Kidney tubule cell (primary cell): ENCODE measurements around the gene SIN3A.
A peak's percentile ranks its signal among the peaks of the same experiment; 100 is the strongest.

ENCODE experiments used
- DNase-seq: peaks from one replicate; pipeline ENCODE4 v3.0.0-alpha.2; 2018; ENCODE audit warnings: low spot score

The SIN3A gene

DNA sequence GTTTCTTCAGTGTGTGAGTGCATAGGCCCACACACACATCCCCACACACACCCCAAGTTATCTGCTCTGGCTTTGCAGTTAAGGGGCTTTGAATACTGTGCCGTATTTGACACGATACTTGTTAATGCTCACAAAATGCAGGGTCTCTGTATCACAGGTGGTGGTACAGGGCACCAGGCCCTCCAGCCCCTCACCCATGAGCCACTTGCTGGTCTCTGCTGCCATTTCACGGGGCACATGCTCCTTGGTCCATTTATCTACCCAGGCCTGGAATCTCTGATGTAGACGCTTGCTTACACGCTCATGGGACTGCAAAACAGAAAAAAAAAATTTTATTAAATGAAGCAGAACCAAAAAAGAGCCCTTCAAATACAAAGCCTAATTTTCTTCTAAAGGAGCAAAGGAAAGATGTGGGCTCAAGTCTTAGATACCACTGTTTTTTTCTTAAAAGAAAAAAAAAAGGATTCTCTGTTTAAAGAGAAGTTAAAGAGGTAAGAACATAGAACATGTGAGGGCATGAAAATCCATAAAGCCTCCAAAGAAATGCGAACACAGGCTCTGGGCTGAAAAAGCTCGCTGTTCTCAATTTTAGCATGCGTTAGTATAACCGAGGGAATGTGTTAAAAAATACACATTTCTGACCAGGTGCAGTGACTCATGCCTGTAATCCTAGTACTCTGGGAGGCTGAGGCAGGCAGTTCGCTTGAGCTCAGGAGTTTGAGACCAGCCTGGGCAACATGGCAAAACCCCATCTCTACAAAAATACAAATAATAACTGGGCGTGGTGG, 79.4 kb downstream of the SIN3A start:
- no peak for DNase-seq

DNA sequence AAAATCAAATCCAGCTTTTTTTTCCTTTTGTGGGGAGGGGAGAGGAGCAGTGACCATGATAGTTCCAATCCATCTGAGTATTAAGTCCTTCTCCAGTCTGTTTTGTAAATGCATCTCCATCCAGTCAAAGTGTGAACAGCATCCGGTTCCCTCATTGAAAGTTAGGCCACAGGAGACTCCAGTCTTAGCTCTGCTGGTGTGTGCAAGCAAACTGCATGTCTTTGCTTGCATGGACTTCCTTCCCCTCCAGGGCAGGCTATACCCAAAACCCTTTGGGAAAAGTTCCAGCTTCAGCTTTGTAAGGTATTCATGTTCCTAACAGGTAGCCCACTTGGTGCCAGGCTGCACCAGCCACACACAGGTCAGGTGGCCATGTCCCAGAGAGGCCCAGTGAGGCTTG, 80.0 kb downstream of the SIN3A start:
- no peak for DNase-seq

DNA sequence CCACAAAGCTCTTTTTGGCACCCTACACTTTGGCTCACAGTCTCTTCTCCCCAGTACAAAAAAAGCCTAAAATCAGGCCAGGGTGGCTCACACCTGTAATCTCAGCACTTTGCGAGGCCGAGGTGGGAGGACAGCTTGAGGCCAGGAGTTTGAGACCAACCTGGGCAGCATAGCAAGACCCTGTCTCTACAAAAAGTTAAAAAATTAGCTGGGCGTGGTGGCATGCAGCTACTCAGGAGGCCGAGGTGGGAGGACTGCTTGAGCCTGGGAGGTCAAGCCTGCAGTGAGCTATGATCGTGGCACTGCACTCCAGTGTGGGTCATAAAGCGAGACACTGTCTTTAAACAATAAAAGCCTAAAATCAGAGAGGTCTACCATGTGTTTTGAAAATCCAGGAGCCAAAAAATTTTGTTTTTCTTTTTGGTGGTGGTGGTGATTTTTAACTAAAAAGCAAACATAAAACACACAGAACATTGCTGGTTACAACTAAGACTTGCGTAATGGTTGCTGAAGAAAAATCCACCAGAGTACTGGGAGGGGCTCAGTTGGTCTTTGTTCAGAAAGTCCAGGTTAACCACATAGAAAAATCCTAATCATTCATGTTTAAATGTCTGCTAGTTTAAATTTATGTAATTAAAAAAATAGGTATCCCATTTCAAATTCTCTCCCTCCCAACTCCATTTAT, 81.5 kb downstream of the SIN3A start:
- DNase-seq: no peak

DNA sequence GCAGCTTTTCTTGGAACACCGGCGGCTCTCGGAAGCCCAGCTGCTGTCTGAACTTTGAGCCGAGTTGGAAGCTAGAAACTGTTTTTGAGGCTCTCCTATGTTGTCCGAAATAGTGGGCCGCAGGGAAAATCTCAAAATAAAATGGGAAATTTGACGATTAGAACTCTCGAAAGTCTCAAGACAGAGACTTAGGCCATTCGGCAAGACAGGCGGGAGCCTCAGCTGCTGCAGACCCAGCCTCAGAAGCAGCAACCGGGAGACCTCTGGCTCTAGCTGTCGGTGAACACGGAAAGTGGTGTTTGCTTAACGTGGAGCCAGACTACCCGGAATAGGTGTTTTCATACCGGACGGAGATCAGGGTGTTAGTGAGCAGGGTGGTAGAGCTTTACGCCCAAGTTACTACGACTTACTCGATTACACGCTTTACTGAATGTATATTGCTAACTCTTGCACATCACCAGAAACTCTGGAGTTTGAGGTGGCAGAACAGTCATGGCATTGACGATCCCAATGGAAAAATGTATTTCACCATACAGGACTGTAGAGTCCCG, 82.7 kb downstream of the SIN3A start:
- DNase-seq: no peak

DNA sequence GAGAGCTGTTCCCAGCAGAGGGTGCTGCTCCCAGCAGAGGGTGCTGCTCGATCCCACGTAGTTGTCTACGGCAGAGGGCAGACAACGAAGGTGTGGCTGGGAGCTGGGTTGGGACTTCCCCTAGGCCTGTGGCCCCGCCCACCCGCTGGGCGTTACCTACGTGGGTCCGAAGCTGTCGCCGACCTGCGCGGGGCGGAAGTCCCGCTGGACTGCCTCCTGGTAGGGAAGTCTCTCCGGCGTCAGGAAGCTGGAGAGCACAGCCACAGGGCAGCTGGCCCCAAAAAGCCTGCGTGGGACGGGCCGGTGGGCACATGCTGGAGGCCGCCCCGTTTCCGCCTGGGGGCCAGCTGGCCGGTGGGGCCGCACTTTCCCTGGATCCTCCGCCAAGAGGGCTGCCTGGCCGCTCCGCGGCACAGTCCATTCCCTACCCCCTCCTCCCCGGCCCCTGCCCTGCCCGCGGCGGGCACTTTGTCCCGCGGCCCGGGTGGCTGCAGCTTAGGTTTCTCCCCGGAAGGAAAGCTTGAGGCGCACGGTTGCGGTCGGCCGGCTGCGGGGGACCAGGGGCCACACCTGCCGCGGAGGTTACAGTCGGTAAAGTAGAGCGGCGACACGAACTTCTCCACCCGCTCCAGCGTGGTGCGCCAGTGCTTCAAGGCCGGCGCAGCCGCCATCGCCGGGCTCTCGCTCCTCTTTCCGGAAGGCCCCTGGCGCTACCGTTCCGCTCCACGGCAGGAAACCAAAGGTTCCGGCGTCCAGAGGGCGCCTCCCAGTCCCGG, 83.4 kb downstream of the SIN3A start, which contains the start of gene MAN2C1:
Gene MAN2C1 (minus strand): TSS at position 695 of the 776 bp plus-strand sequence. CDS start 24 bp downstream, at position 671.
- peak; percentile 99 for DNase-seq

DNA sequence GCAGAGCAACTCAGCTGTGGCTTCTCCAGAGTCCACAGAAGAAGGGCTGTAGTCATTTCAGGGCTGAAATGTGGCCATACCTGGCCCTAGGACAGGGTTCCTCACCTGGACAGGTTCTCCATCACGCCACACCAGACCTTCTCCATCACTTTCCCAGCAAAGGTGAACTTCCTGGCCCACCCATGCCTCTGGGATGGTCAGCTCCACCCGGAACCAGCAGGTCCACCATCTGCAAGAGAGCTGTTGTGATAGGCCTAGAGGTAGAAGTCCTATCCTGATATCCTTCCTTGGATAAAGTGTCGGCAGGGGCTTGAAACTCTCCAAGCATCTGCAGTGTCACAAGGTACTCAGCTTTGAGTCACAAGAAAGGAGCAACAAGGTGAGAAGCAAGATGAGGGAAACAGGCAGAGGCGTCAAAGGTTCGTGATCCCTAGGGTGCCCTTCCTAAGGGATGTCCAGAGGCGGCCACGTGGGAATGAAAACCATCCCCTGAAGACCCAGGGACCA, 84.0 kb downstream of the SIN3A start:
- DNase-seq: no peak

DNA sequence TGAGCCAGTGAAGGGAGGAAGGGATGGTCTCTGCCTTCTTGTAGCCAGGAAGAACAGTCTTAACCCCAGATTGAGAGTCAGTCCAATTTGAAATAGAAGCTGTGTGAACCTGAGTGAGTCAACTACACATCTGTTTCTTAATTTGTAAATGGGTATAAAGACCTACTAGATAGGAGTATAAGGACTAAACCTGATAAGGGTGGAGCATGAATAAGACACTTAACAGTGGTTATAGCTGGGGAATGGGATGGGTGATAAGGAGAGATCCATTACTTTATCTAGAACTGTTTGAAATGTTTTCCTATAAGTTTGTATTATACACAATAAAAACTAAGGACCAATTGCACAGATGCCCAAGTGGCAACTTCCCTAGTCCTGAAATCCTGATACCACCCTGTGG, 84.5 kb downstream of the SIN3A start:
- DNase-seq: no peak

DNA sequence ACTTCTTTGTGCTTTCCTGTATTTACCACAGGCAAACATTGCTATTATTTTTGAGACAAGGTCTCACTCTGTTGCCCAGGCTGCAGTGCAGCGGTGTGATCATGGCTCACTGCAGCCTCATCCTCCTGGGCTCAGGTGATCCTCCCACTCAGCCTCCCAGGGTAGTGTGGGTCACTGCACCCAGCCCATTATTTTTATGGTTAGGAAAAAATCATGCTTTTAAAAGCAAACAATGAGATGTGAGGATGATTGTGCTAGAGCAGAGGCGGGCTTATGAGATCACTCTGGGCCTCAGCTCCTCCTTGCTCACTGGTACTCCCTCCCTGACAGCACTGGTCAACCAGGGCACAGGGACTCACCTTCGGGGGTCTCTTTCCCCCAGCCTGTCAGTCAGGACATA, 85.3 kb downstream of the SIN3A start:
- peak; percentile 38 for DNase-seq

DNA sequence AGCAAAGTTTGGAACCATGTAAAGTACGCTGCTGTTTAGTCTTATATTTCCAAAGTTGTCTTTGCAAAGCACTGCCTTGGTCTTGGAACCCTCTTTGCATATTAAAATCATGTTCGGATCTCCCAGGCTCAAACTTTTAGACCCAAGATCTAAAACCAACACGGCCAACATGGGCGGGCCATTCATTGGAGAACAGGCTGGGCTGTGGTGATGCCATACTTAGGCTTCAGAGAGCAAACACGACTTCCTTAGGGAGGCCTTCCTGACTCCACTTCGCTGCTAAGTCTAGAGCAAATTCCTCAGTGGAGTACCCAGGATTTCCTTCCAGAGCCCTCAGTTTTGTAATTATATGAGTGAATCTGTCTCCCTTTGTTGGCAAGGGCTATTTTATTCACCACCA, 86.6 kb downstream of the SIN3A start:
- no peak for DNase-seq

DNA sequence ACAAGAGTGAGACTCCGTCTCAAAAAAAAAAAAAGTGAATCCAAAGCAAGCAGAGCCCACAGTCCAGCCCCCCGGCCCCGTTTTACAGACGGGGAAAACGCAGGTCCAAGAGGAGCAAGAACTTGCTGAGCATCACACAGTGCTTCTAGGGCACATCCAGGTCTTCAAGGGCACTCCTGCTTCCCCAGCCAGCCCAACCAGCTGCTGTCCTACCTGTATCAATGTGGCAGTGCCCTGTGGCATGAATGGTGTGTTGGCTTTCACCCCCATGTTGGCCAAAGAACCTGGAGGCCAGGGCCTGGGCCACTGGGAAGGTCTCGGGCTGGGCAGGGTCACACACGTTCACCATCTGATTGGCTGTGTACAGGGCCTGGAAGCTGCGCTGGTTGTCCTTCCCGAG, 87.7 kb downstream of the SIN3A start:
- no peak for DNase-seq

DNA sequence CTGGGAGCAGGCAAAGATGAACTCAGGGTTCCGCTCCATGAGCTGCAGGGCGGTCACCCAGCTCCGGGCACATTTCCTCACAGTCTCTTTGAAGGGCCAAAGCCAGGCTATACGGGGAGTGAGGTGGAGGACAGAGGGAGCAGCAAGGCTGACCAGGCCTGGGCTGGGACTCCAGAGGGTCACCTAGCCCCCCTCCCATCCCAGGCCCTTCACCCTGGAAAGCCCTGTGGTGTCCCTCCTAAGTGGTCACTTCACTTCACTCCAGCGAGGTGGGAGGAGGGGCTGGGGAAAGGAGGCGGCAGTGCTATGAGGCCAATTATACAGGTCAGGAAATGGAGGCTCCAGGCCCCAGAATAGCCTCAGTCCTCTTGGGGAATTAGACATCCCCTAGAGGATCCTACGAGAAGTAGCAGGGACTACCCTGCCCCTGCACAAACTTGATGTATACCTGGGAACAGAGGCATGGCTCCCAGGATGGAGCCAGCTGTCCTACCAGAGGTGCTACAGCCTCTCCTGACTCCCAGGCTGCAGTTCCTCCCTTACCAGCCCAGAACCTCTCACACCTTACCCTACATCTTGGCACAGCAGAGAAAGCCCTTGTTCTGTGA, 88.7 kb downstream of the SIN3A start:
- no peak for DNase-seq

DNA sequence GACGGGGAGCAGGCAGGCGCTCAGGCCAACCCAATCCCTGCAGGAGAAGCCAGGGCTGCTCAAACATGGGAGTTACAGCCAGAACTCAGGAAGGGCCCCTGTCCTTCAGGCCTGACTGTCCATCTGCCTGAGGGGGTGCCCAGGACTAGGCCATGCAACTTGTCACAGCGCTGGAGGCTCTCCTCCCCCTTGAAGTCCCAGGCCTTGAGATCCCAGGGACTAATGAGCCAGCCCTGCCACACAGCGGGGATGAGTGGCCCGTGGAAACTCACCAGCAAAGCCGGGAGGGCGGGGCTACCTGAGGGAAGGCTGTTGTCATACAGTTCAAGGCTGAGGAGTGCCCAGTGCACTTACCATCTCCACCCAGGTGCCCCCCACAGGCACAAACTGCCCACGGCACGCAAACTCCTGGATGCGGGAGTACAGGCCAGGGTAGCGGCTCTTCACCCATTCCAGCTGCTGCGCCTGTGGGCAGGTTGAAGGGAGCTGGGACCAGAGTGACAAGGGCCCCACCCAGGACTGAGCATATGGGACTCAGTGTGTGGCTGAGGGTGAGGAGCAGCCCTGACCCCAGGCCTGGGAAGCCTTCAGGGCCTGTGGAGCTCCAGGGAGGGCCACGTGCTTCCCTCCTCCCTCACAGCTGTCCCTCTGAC, 89.4 kb downstream of the SIN3A start:
- DNase-seq: no peak

DNA sequence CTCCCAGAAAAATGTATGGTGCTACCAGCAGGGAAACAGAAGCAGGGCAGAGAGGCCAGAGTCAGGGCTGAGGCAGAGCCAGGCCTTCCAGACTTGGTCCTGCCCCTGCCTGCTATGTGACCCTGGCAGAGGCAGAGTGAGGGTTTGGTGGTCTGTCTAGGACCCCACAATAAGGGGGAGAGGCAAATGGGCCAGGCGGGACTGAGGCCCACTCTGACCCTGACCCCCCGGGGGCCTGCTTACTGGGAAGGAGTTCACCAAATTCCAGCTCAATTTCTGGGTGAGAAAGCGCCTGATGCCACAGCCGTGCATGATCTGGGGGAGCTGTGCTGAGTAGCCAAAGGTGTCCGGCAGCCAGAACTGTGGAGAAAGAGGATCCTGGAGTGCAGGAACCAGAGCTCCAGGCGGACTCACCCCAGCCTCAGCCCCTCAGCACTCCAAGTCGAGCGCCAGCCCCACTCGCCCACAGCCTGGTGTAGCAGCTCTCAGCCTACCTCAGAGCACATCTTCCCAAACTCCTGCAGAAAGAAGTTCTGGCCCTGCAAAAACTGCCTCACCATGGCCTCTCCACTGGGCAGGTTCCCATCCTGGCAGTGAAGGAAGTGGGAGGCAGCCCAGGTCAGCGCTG, 90.0 kb downstream of the SIN3A start:
- no peak for DNase-seq

DNA sequence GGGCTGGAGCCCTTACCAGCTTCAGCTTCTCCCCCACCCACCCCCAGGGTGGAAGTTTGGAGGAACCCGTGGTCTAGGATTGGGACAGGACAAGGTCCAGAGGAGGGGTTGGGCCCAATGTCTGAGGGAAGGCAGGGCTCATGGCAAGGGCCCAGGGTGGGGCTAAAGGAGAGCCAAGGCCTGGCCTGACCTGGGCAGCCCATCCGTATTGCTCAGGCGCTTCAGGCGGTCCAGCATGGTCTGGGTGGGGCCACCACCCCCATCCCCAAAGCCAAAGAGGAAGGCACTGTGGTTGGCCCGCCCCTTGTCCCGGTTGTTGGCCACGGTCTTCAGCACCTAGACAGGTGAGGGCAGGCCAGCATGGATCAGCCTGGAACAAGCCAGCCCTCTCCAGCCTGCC, 90.6 kb downstream of the SIN3A start:
- no peak for DNase-seq

DNA sequence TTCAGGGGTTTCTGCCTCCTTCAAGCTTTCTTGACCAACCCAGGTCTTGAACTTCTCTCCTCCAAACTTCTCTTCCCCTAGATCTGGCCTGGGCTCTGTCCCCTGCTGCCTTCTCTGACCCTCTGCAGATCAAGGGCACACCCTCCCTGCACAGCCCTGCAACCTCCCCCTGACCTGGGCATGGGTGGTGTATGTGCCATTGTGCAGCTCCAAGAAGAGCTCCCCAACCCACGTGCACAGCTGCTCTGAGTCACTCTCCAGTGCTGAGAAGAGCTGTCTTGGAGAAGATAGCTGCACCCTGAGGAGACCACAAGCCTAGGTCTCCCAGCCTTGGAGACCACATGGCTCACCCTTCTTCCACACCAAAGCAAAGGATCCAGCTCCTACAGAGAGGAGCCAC, 91.1 kb downstream of the SIN3A start:
- no peak for DNase-seq

DNA sequence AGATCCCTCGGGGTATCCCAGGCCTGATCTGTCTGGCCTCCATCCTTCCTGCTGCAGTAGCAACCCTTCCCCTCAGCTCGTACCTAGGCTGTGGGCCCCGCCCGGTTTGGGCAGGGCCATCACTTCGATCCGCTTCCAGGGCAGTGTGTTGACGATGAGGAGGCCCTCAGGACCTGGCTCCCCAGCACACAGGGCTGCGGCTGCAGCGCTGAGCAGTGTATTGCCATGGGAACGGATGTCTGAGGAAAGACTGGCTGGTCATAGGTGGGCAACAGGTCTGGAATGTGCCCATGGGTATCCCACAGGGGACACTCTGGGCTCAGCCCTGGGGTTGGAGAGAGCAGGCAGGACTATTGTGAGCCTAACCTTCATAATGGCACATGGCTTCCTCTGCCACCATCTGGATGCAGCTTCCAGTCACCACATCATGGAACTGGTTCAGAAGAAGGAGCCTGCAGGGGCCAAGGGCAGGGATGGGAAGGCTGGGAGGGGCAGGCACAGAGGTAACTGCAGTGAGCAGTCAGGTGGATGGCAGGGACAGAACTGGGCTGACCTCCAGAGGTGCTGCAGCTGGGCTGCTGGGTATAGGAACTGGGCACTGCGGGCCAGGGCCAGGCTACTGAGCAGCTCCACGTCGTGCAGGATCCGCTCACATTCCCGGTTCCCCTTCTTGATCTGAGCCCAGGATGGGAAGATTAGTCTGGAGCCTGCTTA, 91.8 kb downstream of the SIN3A start:
- DNase-seq: no peak

DNA sequence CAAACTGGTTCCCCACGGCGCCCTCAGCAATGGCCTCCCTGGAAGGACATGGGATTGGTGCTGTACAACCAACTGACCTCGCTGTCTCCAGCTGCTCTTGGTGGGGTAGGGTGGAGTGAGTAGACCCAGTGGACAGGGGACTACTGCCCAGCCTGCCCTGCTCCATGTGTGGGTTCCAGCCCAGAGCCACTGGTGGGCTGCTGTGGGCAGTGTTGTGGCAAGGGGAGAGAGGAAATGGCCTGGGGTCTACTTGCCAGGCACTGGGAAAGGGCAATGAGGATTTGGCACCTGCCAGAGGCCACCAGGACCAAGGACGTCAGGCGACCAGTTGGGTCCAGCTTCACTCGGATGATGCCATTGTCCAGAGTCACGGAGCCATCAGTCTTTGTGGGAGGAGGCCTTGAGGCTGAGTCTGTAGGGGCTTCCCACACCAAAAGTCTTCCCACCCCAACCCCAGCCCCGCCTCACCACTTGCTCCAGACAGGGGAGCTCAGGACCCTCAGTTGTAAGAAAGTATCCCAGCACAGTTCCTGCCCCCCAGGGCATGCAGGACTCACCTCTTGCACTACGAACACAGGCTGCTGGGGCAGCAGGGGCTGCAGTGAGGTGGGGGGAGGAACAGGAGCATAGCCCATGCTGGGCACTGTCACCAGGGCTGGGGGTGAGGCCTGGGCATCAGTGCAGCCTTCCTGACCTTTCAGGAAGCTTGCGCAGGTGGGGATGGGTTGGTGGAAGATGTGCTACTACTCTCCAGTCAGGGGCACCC, 92.5 kb downstream of the SIN3A start:
- no peak for DNase-seq

DNA sequence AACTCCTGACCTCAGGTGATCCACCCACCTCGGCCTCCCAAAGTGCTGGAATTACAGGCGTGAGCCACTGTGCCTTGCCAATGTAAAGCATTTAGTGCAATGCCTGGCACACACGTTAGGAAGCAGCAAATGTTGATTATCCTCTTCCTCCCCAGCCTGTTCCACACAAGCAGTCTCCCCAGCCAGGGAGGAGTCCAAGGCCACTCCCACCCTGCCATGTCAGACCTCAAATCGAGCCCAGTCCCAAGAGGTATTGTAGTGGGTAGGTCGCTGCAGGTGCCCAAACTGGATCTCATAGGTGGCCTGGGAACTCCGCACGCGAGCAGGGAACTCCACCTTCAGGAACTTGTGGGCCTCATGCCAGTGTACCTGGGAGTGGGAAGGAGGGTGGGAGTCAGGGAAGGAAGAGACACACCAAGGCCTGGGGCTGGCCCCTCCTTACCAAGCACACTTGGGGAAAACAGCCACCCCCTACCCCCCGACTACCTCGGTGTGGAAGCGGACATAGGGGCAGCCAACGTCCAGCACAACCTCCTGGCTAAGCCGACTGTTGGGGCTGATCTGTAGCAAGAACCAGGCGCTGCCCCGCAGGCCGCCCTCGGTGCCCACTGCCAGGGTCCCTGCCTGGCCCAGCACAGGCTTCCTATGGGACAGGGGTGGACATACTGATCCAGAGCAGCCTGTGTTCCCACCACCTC, 93.4 kb downstream of the SIN3A start:
- no peak for DNase-seq

DNA sequence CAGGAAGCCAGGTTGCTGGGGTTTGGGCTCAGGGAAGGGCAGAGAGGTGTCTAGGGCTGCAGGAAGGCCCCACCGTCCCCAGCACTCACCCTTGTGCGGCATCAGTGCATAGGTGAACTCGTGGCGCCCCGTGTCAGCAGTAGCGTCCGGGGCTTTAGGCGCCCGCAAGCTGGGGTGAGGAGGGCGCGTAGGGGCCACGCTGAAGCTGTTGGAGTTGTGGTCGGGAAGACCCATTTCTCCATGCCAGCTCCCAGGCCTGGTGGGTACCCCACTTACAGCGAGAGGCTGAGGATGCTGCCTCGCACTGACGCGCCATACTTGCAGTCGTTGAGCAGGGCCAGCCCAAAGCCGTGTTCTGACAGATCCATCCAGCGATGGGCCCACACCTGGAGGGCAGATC, 95.0 kb downstream of the SIN3A start:
- DNase-seq: no peak
